Large intestine (tissue), 3 donors: Measurements from ENCODE around the gene TNFRSF11A. TPM values are rescaled to one million over a fixed set of nuclear protein-coding genes. Genes with fewer than 3 reads are reported as not detected.

Experiments
- DNase-seq, 2 donors: peaks; one replicate each; pipeline versions ENCODE4 v3.0.0 to v3.0.0-alpha.2; 2013
- H3K27ac ChIP-seq: one replicate; pipeline ENCODE4 v1.5.1; 2013; ENCODE audit warnings: low read length
- H3K27me3 ChIP-seq: 2 replicates; pipeline ENCODE4 v1.6.1; 2013; ENCODE audit warnings: low read length; ENCODE audit not compliant: control insufficient read depth, insufficient read depth
- H3K36me3 ChIP-seq: 2 replicates; pipeline ENCODE4 v1.6.1; 2013; ENCODE audit warnings: low read length; ENCODE audit not compliant: control insufficient read depth, insufficient read depth
- H3K4me1 ChIP-seq: one replicate; pipeline ENCODE4 v1.6.1; 2013; ENCODE audit warnings: low read length; ENCODE audit not compliant: control insufficient read depth, insufficient read depth
- H3K4me3 ChIP-seq: one replicate; pipeline ENCODE4 v1.5.1; 2013; ENCODE audit warnings: low read length
- H3K9me3 ChIP-seq: one replicate; pipeline ENCODE4 v1.6.1; 2013; ENCODE audit warnings: mild to moderate bottlenecking, low read depth, low read length, moderate library complexity; ENCODE audit not compliant: control insufficient read depth
- WGBS: methylation state at CpG from one replicate; pipeline ENCODE4 v1.1.5; 2013; ENCODE audit warnings: low lambda C conversion rate; ENCODE audit not compliant: insufficient coverage; 5-methylcytosine and 5-hydroxymethylcytosine counted together
- polyA plus RNA-seq: library from polyadenylated mRNA; unstranded; fragments of 120-200 nt; gene quantifications from one replicate; pipeline ENCODE4 v1.2.1, GENCODE V29; 2013

The TNFRSF11A gene
- polyA plus RNA-seq, 1 donor: 21.7 TPM

- H3K27me3 ChIP-seq: no peaks in the 10 kb centered on the region
- H3K4me1 ChIP-seq: no peaks in the 10 kb centered on the region
- no peak overlapping the region for H3K27ac ChIP-seq
- H3K36me3 ChIP-seq: no peaks in the 10 kb centered on the region
- 81% methylated on average over 2 of the region's 4 CpGs for WGBS
- no peak overlapping the region for H3K4me3 ChIP-seq
- no peak for DNase-seq
- no peaks in the 10 kb centered on the region for H3K9me3 ChIP-seq
Measured at GRCh38 chr18:62434798-62435197, 109.7 kb downstream of the TNFRSF11A start.

GRCh38 chr18:62435435-62436031 is 110.4 kb downstream of the TNFRSF11A start:
- Histone ChIP-seq H3K27ac (no peak overlapping the region), H3K36me3 (no peaks in the 10 kb centered on the region), H3K4me1 (no peaks in the 10 kb centered on the region), H3K27me3 (no peaks in the 10 kb centered on the region), H3K9me3 (no peaks in the 10 kb centered on the region), H3K4me3 (no peak overlapping the region)
- DNase-seq: no peak
- WGBS: 33% methylated on average over 1 of the region's 11 CpGs

GRCh38 chr18:62436636-62437234 is 111.6 kb downstream of the TNFRSF11A start:
- Histone ChIP-seq H3K9me3 (no peaks in the 10 kb centered on the region), H3K27ac (no peak overlapping the region), H3K4me1 (no peaks in the 10 kb centered on the region), H3K27me3 (no peaks in the 10 kb centered on the region), H3K4me3 (no peak overlapping the region), H3K36me3 (no peaks in the 10 kb centered on the region)
- WGBS: no CpG with 5 or more reads among the region's 7 CpGs
- DNase-seq: no peak

GRCh38 chr18:62437235-62438017 is 112.3 kb downstream of the TNFRSF11A start:
- peak in 1 of 2 donors; percentile 54 for DNase-seq
- Histone ChIP-seq H3K27me3 (no peaks in the 10 kb centered on the region), H3K4me3 (no peak overlapping the region), H3K27ac (no peak overlapping the region), H3K9me3 (no peaks in the 10 kb centered on the region), H3K4me1 (no peaks in the 10 kb centered on the region), H3K36me3 (no peaks in the 10 kb centered on the region)
- no CpG with 5 or more reads among the region's 11 CpGs for WGBS

GRCh38 chr18:62438018-62438329 is 112.9 kb downstream of the TNFRSF11A start:
- no peaks in the 10 kb centered on the region for H3K4me1 ChIP-seq
- H3K27me3 ChIP-seq: no peaks in the 10 kb centered on the region
- H3K4me3 ChIP-seq: no peak overlapping the region
- no peaks in the 10 kb centered on the region for H3K9me3 ChIP-seq
- no CpG with 5 or more reads among the region's 10 CpGs for WGBS
- H3K27ac ChIP-seq: no peak overlapping the region
- H3K36me3 ChIP-seq: no peaks in the 10 kb centered on the region
- DNase-seq: no peak

GRCh38 chr18:62438402-62438801 is 113.3 kb downstream of the TNFRSF11A start:
- WGBS: no CpG with 5 or more reads among the region's 12 CpGs
- H3K27ac ChIP-seq: no peak overlapping the region
- no peaks in the 10 kb centered on the region for H3K36me3 ChIP-seq
- no peak overlapping the region for H3K4me3 ChIP-seq
- H3K9me3 ChIP-seq: no peaks in the 10 kb centered on the region
- H3K4me1 ChIP-seq: no peaks in the 10 kb centered on the region
- no peaks in the 10 kb centered on the region for H3K27me3 ChIP-seq
- no peak for DNase-seq

- WGBS: 100% methylated on average over 1 of the region's 8 CpGs
- Histone ChIP-seq H3K4me1 (no peaks in the 10 kb centered on the region), H3K4me3 (no peak overlapping the region), H3K27me3 (no peaks in the 10 kb centered on the region), H3K9me3 (no peaks in the 10 kb centered on the region), H3K36me3 (no peaks in the 10 kb centered on the region), H3K27ac (no peak overlapping the region)
- no peak for DNase-seq
Measured at GRCh38 chr18:62438866-62439265, 113.8 kb downstream of the TNFRSF11A start.

Other genes starting within 250 kb of the TNFRSF11A start
- 20.5 TPM for gene PIGN, start 138.3 kb upstream of the TNFRSF11A start, polyA plus RNA-seq
- gene RELCH, start 138.1 kb upstream of the TNFRSF11A start, polyA plus RNA-seq: 26.9 TPM
- gene ZCCHC2, start 197.7 kb downstream of the TNFRSF11A start, polyA plus RNA-seq: 17.8 TPM